DMS79 (cell line): ENCODE results near the gene SLC17A2.
"Not testable (repeated sequence)": the region's sequence is repeated elsewhere in the genome, so short reads cannot be mapped to it uniquely, and the experiment has no call there.

Source experiments
- DNase-seq: peaks from one replicate; lab custom pipeline; 2025; lab: John Stamatoyannopoulos, UW

Gene SLC17A2

DNA sequence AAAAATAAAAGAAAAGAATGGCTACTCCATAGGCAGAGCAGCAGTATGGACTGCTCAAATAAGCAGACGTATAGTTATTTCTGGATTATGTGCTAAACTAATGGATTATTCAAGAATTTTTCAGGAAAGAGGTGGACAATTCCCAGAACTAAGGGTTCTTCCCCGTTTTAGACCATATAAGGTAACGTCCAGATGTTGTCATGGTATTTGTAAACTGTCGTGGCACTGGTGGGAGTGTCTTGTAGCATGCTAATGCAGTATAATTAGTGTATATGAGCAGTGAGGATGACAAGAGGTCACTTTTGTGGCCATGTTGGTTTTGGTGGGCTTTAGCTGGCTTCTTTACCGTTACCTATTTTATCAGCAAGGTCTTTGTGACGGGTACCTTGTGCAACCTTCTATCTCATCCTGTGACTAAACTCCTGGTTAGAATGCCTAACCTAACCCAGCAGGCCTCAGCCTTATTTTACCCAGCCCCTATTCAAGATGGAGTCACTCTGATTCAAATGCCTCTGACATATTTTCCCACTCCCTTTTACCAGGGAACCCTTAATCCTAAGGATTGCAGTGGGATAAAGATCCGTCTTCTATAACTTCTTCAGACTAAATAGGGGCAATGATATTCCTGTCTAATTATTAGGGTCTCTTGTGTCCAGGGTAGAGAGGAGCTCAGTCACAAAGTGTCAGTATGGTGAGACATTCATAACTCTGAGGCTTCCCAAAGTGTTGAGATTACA, 21.0 kb upstream of the SLC17A2 start:
- DNase-seq = no peak

DNA sequence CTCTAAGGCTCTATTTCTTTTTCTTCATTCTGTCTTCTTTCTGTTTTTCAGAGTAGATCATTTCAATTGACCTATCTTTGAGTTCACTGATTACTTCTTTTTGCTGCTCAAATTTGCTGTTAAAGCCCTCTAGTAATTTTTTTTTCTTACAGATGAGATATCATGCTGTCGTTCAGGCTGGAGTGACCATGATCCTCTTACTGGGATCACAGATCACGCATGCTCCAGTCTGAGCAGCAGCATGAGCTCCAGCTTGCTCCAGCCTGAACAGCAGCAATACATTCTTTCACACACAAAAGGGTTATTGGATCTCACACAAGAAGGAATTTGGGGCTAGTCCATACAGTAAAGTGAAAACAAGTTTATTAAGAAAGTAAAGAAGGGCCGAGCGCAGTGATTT, 19.8 kb upstream of the SLC17A2 start:
- DNase-seq = no peak

GRCh38 chr6:25949695-25950094, 19.2 kb upstream of the SLC17A2 start:
- no peak for DNase-seq

- not testable (repeated sequence) for DNase-seq
Measured at GRCh38 chr6:25947492-25947891, 17.0 kb upstream of the SLC17A2 start.

- no peak for DNase-seq
Measured at GRCh38 chr6:25946631-25947030, 16.1 kb upstream of the SLC17A2 start.

- not testable (repeated sequence) for DNase-seq
Measured at GRCh38 chr6:25945738-25946137, 15.2 kb upstream of the SLC17A2 start.

- DNase-seq = no peak
Measured at GRCh38 chr6:25944688-25945574, 14.4 kb upstream of the SLC17A2 start.

- DNase-seq = no peak
Measured at GRCh38 chr6:25943887-25944286, 13.4 kb upstream of the SLC17A2 start.

GRCh38 chr6:25942561-25943147, 12.2 kb upstream of the SLC17A2 start:
- DNase-seq = no peak

GRCh38 chr6:25939593-25939992, 9.1 kb upstream of the SLC17A2 start:
- DNase-seq = no peak

GRCh38 chr6:25935953-25936352, 5.5 kb upstream of the SLC17A2 start:
- no peak for DNase-seq

- DNase-seq = no peak
Measured at GRCh38 chr6:25934735-25935313, 4.3 kb upstream of the SLC17A2 start.

DNA sequence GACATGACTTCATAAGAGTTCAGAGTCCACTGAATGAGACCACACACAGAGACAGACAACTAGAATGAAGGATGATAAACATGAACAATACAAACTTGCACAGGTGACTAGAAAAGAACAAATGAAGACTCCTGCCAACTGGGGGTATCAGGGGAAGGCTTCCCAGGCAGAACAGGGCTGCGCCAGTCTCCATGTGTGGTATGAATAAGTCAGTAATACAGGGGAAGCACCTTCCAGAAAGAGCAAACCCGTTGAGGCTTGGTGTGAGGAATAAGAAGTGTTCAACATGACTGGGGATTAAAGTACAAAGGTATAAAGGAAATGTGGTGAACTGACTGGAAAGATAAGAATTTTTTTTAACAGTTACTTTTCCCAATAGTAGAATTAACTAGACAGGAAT, 3.7 kb upstream of the SLC17A2 start:
- no peak for DNase-seq

DNA sequence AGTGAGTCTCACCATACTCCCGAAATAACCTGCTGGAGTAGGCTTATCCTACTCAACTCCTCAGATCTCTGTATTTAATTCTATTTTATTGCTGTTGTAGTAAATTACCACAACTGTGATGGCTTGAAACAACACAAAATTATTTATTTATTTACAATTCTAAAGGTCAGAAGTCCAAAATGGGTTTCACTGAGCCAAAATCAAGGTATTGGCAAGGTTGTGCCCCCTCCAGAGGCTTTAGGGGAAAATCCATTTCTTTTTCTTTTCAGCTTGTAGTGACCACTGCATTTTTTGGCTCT, 869 bp upstream of the SLC17A2 start:
- no peak for DNase-seq

DNA sequence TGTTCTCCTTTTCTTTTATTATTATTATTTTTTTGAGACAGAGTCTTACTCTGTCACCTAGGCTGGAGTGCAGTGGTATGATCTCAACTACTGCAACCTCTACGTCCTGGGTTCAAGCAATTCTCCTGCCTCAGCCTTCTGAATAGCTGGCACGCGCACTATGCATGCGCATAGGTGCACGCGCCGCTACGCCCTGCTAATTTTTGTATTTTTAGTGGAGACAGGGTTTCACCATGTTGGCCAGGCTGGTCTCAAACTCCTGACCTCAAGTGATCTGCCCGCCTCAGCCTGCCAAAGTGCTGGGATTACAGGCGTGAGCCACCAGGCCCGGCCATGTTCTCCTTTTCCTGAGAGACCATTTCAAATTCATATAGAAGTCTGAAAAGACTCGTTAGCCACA, 706 bp downstream of the SLC17A2 start:
- DNase-seq = not testable (repeated sequence)

DNA sequence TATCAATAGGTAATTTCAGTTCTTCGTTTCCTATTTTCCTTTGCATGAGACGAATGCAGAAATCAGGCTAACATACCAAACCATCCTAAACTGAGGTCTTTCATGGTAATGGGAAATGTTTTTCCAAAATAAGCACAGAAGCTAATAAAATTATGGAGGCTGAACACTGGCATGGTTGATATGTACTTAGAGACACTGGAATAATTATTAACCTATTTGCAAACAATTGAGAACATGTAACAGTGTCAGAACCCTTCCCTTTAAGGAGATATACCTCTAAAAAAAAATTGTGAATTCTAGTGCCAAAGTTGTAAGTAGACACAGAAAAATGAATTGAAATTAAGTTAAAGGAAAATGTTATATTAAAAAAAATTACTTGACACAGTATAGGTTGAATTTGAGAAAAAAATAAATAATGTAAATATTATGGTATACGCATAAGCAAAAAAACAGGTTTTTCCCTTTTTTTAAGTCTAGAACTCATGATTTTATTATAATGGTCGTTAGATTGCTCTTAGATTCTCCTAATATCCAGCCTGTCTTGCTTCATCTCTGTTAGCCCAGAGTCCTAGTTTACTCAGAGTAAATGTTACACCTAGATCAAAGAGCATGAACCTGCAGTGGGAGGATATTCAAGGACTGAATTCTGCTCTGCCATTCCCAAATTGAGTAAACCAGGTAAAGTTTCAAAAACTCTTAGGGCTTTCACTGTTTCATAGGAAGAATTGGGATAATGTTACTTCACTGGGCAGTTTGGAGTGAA, 1.7 kb downstream of the SLC17A2 start:
- DNase-seq = no peak

GRCh38 chr6:25927756-25928216, 2.7 kb downstream of the SLC17A2 start:
- no peak for DNase-seq

- DNase-seq = no peak
Measured at GRCh38 chr6:25927178-25927577, 3.3 kb downstream of the SLC17A2 start.

- DNase-seq = no peak
Measured at GRCh38 chr6:25925876-25926275, 4.6 kb downstream of the SLC17A2 start.

GRCh38 chr6:25922301-25922700, 8.2 kb downstream of the SLC17A2 start:
- DNase-seq = no peak

- no peak for DNase-seq
Measured at GRCh38 chr6:25921525-25922203, 8.8 kb downstream of the SLC17A2 start.
